Smooth muscle cell (in vitro differentiated cells): ENCODE data around the gene TOM1L2. TPM values are rescaled to one million over a fixed set of nuclear protein-coding genes. Genes with fewer than 3 reads are reported as not detected.

Experiments
- DNase-seq: peaks from one replicate; lab custom pipeline; 2025; ENCODE audit not compliant: unreplicated experiment; lab: John Stamatoyannopoulos, UW
- H2AFZ ChIP-seq: fragments of 200-600 bp; sonication (generic); 2 replicates; pipeline ENCODE4 v1.6.0; 2016; ENCODE audit warnings: antibody characterized with exemption, low read depth, mild to moderate bottlenecking
- H3F3A ChIP-seq: fragments of 200-600 bp; sonication (generic); 2 replicates; pipeline ENCODE4 v1.6.0; 2017; ENCODE audit warnings: antibody characterized with exemption, low read depth
- H3K27ac ChIP-seq: fragments of 200-600 bp; sonication (generic); 2 replicates; pipeline ENCODE4 v1.5.1; 2016; ENCODE audit warnings: low read depth, mild to moderate bottlenecking
- H3K27me3 ChIP-seq: fragments of 200-600 bp; sonication (generic); 2 replicates; pipeline ENCODE4 v1.6.1; 2016; ENCODE audit warnings: low read depth, mild to moderate bottlenecking
- H3K36me3 ChIP-seq: fragments of 200-600 bp; sonication (generic); 2 replicates; pipeline ENCODE4 v1.5.1; 2016; ENCODE audit warnings: low read depth
- H3K4me1 ChIP-seq: fragments of 200-600 bp; sonication (generic); 2 replicates; pipeline ENCODE4 v1.5.1; 2016; ENCODE audit warnings: low read depth
- H3K4me2 ChIP-seq: fragments of 200-600 bp; sonication (generic); 2 replicates; pipeline ENCODE4 v1.6.0; 2016; ENCODE audit warnings: mild to moderate bottlenecking
- H3K4me3 ChIP-seq: fragments of 200-600 bp; sonication (generic); 2 replicates; pipeline ENCODE4 v1.5.1; 2016; ENCODE audit warnings: mild to moderate bottlenecking
- H3K79me2 ChIP-seq: fragments of 200-600 bp; sonication (generic); 2 replicates; pipeline ENCODE4 v1.6.0; 2016; ENCODE audit warnings: low read depth, mild to moderate bottlenecking
- H3K9ac ChIP-seq: fragments of 200-600 bp; sonication (generic); 2 replicates; pipeline ENCODE4 v1.6.0; 2016; ENCODE audit warnings: low read depth
- H3K9me3 ChIP-seq: fragments of 200-600 bp; sonication (generic); replicated peaks from 2 replicates; pipeline ENCODE4 v1.5.1; 2016; ENCODE audit warnings: low read depth
- H4K20me1 ChIP-seq: fragments of 200-600 bp; sonication (generic); 2 replicates; pipeline ENCODE4 v1.6.0; 2016; ENCODE audit warnings: low read depth
- WGBS: methylation state at CpG from one replicate; pipeline ENCODE4 v1.1.7; 2016; ENCODE audit warnings: low lambda C conversion rate; 5-methylcytosine and 5-hydroxymethylcytosine counted together
- polyA plus RNA-seq: library from polyadenylated mRNA; unstranded; fragments of >200 nt; fragmentation: Nextera tagmentation; extraction: Ambion mirVana; gene quantifications from 2 replicates; pipeline ENCODE4 v1.2.1, GENCODE V29; 2016
- total RNA-seq: library from RNA; depleted of rRNA; stranded (reverse); fragments of >200 nt; gene quantifications from 2 replicates; pipeline ENCODE4 v1.2.3, GENCODE V29; 2014
- TF ChIP-seq, protein P1 (sequence below): fragments of 200-600 bp; sonication (generic); IDR thresholded peaks from 2 replicates; pipeline ENCODE4 v1.5.1; 2017; ENCODE audit warnings: borderline replicate concordance, mild to moderate bottlenecking, antibody characterized with exemption; ENCODE audit not compliant: insufficient read depth, poor library complexity, severe bottlenecking

Gene TOM1L2
- total and polyA plus RNA-seq, 2 experiments from 2014 or later, result 20.3 to 27.0 TPM

DNA sequence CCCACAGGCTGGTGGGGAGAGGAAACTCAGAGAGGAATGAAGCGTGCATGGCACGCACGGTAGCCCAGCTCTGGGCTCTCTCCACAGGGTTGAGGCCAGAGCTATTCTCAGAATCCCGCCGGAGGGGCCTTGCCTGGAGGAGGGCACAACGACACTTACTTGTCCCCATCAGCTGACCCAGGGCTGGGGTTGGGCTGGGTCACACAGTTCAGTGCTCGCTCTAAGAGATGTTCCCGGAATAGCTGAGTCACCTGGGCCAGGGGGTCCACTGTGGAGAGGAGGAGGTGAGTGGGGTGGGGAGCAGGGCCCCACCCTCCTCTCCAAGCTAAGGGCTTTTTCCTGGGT, 157.2 kb downstream of the TOM1L2 start:
- WGBS, result 89% methylated on average over 8 of the region's 8 CpGs
- Histone ChIP-seq H3K4me3 (no peak overlapping the region), H3K4me1 (peaks cover 21% of the 10 kb centered on the region), H3K79me2 (no peaks in the 10 kb centered on the region), H3K9me3 (no peaks in the 10 kb centered on the region), H3K27ac (no peak overlapping the region), H3K4me2 (no peak overlapping the region), H3K36me3 (no peaks in the 10 kb centered on the region), H2AFZ (no peak overlapping the region), H3K9ac (no peak overlapping the region), H3K27me3 (no peaks in the 10 kb centered on the region), H3F3A (peaks cover 23% of the 10 kb centered on the region), H4K20me1 (peaks cover 48% of the 10 kb centered on the region)
- TF ChIP-seq, protein P1, sequence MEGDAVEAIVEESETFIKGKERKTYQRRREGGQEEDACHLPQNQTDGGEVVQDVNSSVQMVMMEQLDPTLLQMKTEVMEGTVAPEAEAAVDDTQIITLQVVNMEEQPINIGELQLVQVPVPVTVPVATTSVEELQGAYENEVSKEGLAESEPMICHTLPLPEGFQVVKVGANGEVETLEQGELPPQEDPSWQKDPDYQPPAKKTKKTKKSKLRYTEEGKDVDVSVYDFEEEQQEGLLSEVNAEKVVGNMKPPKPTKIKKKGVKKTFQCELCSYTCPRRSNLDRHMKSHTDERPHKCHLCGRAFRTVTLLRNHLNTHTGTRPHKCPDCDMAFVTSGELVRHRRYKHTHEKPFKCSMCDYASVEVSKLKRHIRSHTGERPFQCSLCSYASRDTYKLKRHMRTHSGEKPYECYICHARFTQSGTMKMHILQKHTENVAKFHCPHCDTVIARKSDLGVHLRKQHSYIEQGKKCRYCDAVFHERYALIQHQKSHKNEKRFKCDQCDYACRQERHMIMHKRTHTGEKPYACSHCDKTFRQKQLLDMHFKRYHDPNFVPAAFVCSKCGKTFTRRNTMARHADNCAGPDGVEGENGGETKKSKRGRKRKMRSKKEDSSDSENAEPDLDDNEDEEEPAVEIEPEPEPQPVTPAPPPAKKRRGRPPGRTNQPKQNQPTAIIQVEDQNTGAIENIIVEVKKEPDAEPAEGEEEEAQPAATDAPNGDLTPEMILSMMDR, result no peak
- no peak for DNase-seq

DNA sequence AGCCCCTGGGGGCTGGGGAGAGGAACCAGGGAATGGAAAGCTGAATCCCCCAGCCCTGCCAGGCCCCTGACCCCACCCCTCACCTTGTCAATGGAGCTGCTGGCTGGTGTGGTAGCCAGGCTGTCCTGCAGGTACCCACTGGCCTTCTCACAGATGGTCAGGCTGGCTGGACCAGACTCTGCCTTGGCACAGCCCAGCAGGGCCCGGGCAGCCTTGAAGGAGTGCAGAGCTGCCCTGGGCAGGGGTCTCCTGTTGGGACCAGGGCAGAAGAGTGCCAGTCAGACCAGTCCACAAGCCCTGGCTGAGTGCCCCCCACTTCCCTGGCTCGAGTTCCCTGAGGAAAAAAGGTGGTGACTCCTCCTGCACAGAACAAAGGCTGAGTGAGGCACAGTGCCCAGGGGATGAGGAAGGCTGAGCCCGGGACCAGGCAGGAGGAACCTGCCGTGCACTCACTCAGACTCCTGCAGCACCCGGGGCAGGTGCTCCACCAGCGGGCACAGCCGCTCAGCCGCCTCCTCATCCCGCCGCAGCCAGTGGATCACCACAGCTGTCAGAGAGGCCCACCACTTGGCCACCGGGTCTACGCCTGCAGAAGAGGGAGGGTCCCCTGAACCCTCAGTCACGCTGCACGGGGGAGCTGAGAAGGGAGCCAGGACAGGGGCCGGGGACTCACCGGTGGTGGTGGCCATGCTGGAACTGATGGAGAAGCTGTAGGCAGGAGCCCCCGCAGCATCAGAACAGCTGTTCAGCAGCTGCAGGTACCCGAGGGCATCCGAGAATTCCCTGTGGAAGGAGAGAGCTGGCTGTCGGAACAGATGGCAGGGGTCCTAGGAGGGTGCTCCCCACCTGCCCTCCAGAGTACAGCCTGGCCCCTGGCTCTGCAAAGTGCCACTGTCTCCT, 157.8 kb downstream of the TOM1L2 start:
- no peak for DNase-seq
- TF ChIP-seq, protein P1, result no peak
- H3K4me1 ChIP-seq, result peaks cover 25% of the 10 kb centered on the region
- H3K36me3 ChIP-seq, result no peaks in the 10 kb centered on the region
- no peaks in the 10 kb centered on the region for H3K9me3 ChIP-seq
- peaks cover 23% of the 10 kb centered on the region for H3F3A ChIP-seq
- no peak overlapping the region for H2AFZ ChIP-seq
- no peaks in the 10 kb centered on the region for H3K27me3 ChIP-seq
- H3K4me2 ChIP-seq, result no peak overlapping the region
- no peak overlapping the region for H3K27ac ChIP-seq
- H3K4me3 ChIP-seq, result no peak overlapping the region
- 94% methylated on average over 20 of the region's 20 CpGs for WGBS
- no peaks in the 10 kb centered on the region for H3K79me2 ChIP-seq
- H3K9ac ChIP-seq, result no peak overlapping the region
- H4K20me1 ChIP-seq, result peaks cover 42% of the 10 kb centered on the region

DNA sequence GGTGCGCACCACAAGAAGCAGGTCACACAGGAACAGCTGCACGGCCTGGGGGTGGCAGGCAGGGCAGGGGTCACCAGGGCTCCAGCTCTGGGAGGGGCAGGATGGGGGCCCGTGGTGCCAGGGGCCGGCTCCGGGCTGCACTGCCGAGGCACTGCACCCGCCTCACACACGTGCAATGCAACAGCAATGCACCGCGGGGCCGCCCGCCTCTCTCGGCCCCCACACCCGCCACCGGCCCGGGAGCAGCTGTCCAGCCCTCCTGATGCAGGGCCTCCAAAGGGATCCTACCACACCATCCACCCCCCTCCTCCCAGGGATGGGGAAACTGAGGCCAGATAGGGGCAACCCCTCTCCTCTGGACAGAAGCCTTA, 158.5 kb downstream of the TOM1L2 start:
- no peaks in the 10 kb centered on the region for H3K9me3 ChIP-seq
- peaks cover 28% of the 10 kb centered on the region for H3F3A ChIP-seq
- H3K4me3 ChIP-seq, result no peak overlapping the region
- no peak overlapping the region for H3K27ac ChIP-seq
- TF ChIP-seq, protein P1, result no peak
- no peak for DNase-seq
- no peak overlapping the region for H3K4me2 ChIP-seq
- no peak overlapping the region for H2AFZ ChIP-seq
- H3K4me1 ChIP-seq, result peaks cover 32% of the 10 kb centered on the region
- peaks cover 41% of the 10 kb centered on the region for H4K20me1 ChIP-seq
- WGBS, result 90% methylated on average over 2 of the region's 16 CpGs
- H3K9ac ChIP-seq, result no peak overlapping the region
- H3K36me3 ChIP-seq, result no peaks in the 10 kb centered on the region
- no peaks in the 10 kb centered on the region for H3K79me2 ChIP-seq
- H3K27me3 ChIP-seq, result no peaks in the 10 kb centered on the region
